Dendritic cell treated with granulocyte-macrophage colony-stimulating factor and Interleukin-4, amounts not matched to agents 40 ng/mL and 50 ng/mL, for 4 days (primary cell): ENCODE data around the gene GRP.

ENCODE experiments used
- H3K27ac Mint-ChIP-seq: one replicate; pipeline ENCODE4 v1.8.0; 2022; ENCODE audit warnings: mild to moderate bottlenecking, mixed read lengths
- H3K27me3 Mint-ChIP-seq: one replicate; pipeline ENCODE4 v1.8.0; 2022; ENCODE audit warnings: mild to moderate bottlenecking, mixed read lengths
- H3K36me3 Mint-ChIP-seq: one replicate; pipeline ENCODE4 v1.8.0; 2022; ENCODE audit warnings: low read depth, mixed read lengths
- H3K4me1 Mint-ChIP-seq: one replicate; pipeline ENCODE4 v1.8.0; 2022; ENCODE audit warnings: low read depth, mixed read lengths
- H3K4me3 Mint-ChIP-seq: one replicate; pipeline ENCODE4 v1.8.0; 2022; ENCODE audit warnings: mild to moderate bottlenecking, moderate library complexity, mixed read lengths
- H3K9me3 Mint-ChIP-seq: one replicate; pipeline ENCODE4 v1.8.0; 2022; ENCODE audit warnings: mixed read lengths
- intact Hi-C: fragments of 100-400 bp; cut with micrococcal nuclease; formaldehyde crosslinking; loops from one replicate; pipeline ENCODE4 v1.15.0; 2022

GRP gene

GRCh38 chr18:59210299-59210698 is 9.7 kb upstream of the GRP start:
- intact Hi-C loops, result no loop called here
- Mint-ChIP-seq H3K4me1 (no peaks in the 10 kb centered on the region), H3K9me3 (no peaks in the 10 kb centered on the region), H3K27me3 (peaks cover 5% of the 10 kb centered on the region), H3K36me3 (no peaks in the 10 kb centered on the region), H3K27ac (no peak overlapping the region), H3K4me3 (no peak overlapping the region)

- Mint-ChIP-seq H3K9me3 (no peaks in the 10 kb centered on the region), H3K27ac (no peak overlapping the region), H3K36me3 (no peaks in the 10 kb centered on the region), H3K4me3 (no peak overlapping the region), H3K27me3 (peaks cover 8% of the 10 kb centered on the region), H3K4me1 (no peaks in the 10 kb centered on the region)
- intact Hi-C loops, result no loop called here
Measured at GRCh38 chr18:59211629-59212028, 8.3 kb upstream of the GRP start.

- Mint-ChIP-seq H3K4me1 (no peaks in the 10 kb centered on the region), H3K27ac (no peak overlapping the region), H3K36me3 (no peaks in the 10 kb centered on the region), H3K27me3 (peaks cover 55% of the 10 kb centered on the region), H3K9me3 (no peaks in the 10 kb centered on the region), H3K4me3 (no peak overlapping the region)
- intact Hi-C loops, result no loop called here
Measured at GRCh38 chr18:59218018-59218417, 1.9 kb upstream of the GRP start.

GRCh38 chr18:59220164-59220783 is 316 bp downstream of the GRP start:
- Mint-ChIP-seq H3K4me1 (no peaks in the 10 kb centered on the region), H3K36me3 (no peaks in the 10 kb centered on the region), H3K27me3 (peaks cover 57% of the 10 kb centered on the region), H3K27ac (no peak overlapping the region), H3K9me3 (no peaks in the 10 kb centered on the region), H3K4me3 (no peak overlapping the region)
- intact Hi-C loops, result no loop called here

- intact Hi-C loops, result no loop called here
- H3K27ac Mint-ChIP-seq, result no peak overlapping the region
- H3K4me1 Mint-ChIP-seq, result no peaks in the 10 kb centered on the region
- no peak overlapping the region for H3K4me3 Mint-ChIP-seq
- no peaks in the 10 kb centered on the region for H3K9me3 Mint-ChIP-seq
- H3K36me3 Mint-ChIP-seq, result no peaks in the 10 kb centered on the region
- H3K27me3 Mint-ChIP-seq, result peaks cover 58% of the 10 kb centered on the region
Measured at GRCh38 chr18:59220784-59221765, 1.1 kb downstream of the GRP start.

- H3K4me3 Mint-ChIP-seq, result no peak overlapping the region
- H3K27me3 Mint-ChIP-seq, result peaks cover 59% of the 10 kb centered on the region
- H3K36me3 Mint-ChIP-seq, result no peaks in the 10 kb centered on the region
- no peaks in the 10 kb centered on the region for H3K4me1 Mint-ChIP-seq
- H3K9me3 Mint-ChIP-seq, result no peaks in the 10 kb centered on the region
- intact Hi-C loops, result no loop called here
- H3K27ac Mint-ChIP-seq, result no peak overlapping the region
Measured at GRCh38 chr18:59222341-59222740, 2.4 kb downstream of the GRP start.

- intact Hi-C loops, result no loop called here
- Mint-ChIP-seq H3K4me1 (no peaks in the 10 kb centered on the region), H3K27me3 (peaks cover 11% of the 10 kb centered on the region), H3K9me3 (no peaks in the 10 kb centered on the region), H3K4me3 (no peak overlapping the region), H3K27ac (no peak overlapping the region), H3K36me3 (no peaks in the 10 kb centered on the region)
Measured at GRCh38 chr18:59228351-59228750, 8.4 kb downstream of the GRP start.

- H3K9me3 Mint-ChIP-seq, result no peaks in the 10 kb centered on the region
- H3K27ac Mint-ChIP-seq, result no peak overlapping the region
- no peaks in the 10 kb centered on the region for H3K36me3 Mint-ChIP-seq
- peaks cover 11% of the 10 kb centered on the region for H3K27me3 Mint-ChIP-seq
- no peaks in the 10 kb centered on the region for H3K4me1 Mint-ChIP-seq
- intact Hi-C loops, result no loop called here
- no peak overlapping the region for H3K4me3 Mint-ChIP-seq
Measured at GRCh38 chr18:59229191-59229590, 9.2 kb downstream of the GRP start.

GRCh38 chr18:59229701-59230443 is 9.9 kb downstream of the GRP start:
- H3K27ac Mint-ChIP-seq, result no peak overlapping the region

GRCh38 chr18:59231114-59231513 is 11.2 kb downstream of the GRP start:
- Mint-ChIP-seq H3K27ac (no peak overlapping the region), H3K36me3 (no peaks in the 10 kb centered on the region), H3K4me1 (no peaks in the 10 kb centered on the region), H3K4me3 (no peak overlapping the region), H3K27me3 (peaks cover 6% of the 10 kb centered on the region), H3K9me3 (no peaks in the 10 kb centered on the region)
- intact Hi-C loops, result no loop called here

More at GRCh38 chr18:59229701-59230443, 9.9 kb downstream of the GRP start:
- H3K27me3 Mint-ChIP-seq, result peaks cover 11% of the 10 kb centered on the region
- no peaks in the 10 kb centered on the region for H3K9me3 Mint-ChIP-seq
- no peak overlapping the region for H3K4me3 Mint-ChIP-seq
- H3K36me3 Mint-ChIP-seq, result no peaks in the 10 kb centered on the region
- intact Hi-C loops, result no loop called here
- no peaks in the 10 kb centered on the region for H3K4me1 Mint-ChIP-seq

GRCh38 chr18:59231877-59232276 is 11.9 kb downstream of the GRP start:
- no peaks in the 10 kb centered on the region for H3K36me3 Mint-ChIP-seq
- no peak overlapping the region for H3K27ac Mint-ChIP-seq
- no peaks in the 10 kb centered on the region for H3K4me1 Mint-ChIP-seq
- peaks cover 3% of the 10 kb centered on the region for H3K27me3 Mint-ChIP-seq
- no peaks in the 10 kb centered on the region for H3K9me3 Mint-ChIP-seq
- H3K4me3 Mint-ChIP-seq, result no peak overlapping the region
- intact Hi-C loops, result no loop called here

- Mint-ChIP-seq H3K4me1 (no peaks in the 10 kb centered on the region), H3K36me3 (no peaks in the 10 kb centered on the region), H3K27ac (no peak overlapping the region), H3K27me3 (peaks cover 2% of the 10 kb centered on the region), H3K4me3 (no peak overlapping the region), H3K9me3 (no peaks in the 10 kb centered on the region)
- intact Hi-C loops, result no loop called here
Measured at GRCh38 chr18:59232309-59233016, 12.5 kb downstream of the GRP start.

- Mint-ChIP-seq H3K9me3 (no peaks in the 10 kb centered on the region), H3K27me3 (peaks cover 2% of the 10 kb centered on the region), H3K27ac (no peak overlapping the region), H3K36me3 (no peaks in the 10 kb centered on the region), H3K4me1 (no peaks in the 10 kb centered on the region), H3K4me3 (no peak overlapping the region)
- intact Hi-C loops, result no loop called here
Measured at GRCh38 chr18:59233017-59233410, 13.1 kb downstream of the GRP start.
